Keratinocyte (primary cell): Measurements from ENCODE around the gene PLCL2.

ENCODE experiments used
- EZH2 ChIP-seq: IDR thresholded peaks from one replicate; pipeline ENCODE4 v1.6.1; 2012; ENCODE audit warnings: inconsistent platforms, mild to moderate bottlenecking, low read length, moderate library complexity
- TF ChIP-seq, protein P1 (sequence below), 3 experiments: IDR thresholded peaks in 1 of 3; conservative IDR thresholded peaks in 1 of 3; optimal IDR thresholded peaks in 1 of 3; 2 replicates in 2 of 3; 3 replicates in 1 of 3; pipeline versions ENCODE3 to v1.5.1; 2011; ENCODE audit warnings: low read length in 3 of 3, mild to moderate bottlenecking in 3 of 3, moderate library complexity in 2 of 3, control low read depth in 1 of 3, inconsistent platforms in 1 of 3; ENCODE audit not compliant: insufficient read depth in 2 of 3; ENCODE audit errors: extremely low read depth in 1 of 3

- TF ChIP-seq, protein P1, sequence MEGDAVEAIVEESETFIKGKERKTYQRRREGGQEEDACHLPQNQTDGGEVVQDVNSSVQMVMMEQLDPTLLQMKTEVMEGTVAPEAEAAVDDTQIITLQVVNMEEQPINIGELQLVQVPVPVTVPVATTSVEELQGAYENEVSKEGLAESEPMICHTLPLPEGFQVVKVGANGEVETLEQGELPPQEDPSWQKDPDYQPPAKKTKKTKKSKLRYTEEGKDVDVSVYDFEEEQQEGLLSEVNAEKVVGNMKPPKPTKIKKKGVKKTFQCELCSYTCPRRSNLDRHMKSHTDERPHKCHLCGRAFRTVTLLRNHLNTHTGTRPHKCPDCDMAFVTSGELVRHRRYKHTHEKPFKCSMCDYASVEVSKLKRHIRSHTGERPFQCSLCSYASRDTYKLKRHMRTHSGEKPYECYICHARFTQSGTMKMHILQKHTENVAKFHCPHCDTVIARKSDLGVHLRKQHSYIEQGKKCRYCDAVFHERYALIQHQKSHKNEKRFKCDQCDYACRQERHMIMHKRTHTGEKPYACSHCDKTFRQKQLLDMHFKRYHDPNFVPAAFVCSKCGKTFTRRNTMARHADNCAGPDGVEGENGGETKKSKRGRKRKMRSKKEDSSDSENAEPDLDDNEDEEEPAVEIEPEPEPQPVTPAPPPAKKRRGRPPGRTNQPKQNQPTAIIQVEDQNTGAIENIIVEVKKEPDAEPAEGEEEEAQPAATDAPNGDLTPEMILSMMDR (optimal IDR thresholded peaks at IDR 0.05 in 1 of 3, IDR thresholded peaks at IDR 0.05 in 1 of 3, conservative IDR thresholded peaks at IDR 0.05 in 1 of 3; ENCODE audit: extremely low read depth in 1 of 3, insufficient read depth in 2 of 3, low read length in 3 of 3) = no peak
- no peak for TF ChIP-seq EZH2
Measured at GRCh38 chr3:17027318-17027717, 142.6 kb downstream of the PLCL2 start.
